Stomach (tissue), 9 donors: ENCODE data around the gene CWC22. TPM values are rescaled to one million over a fixed set of nuclear protein-coding genes. Genes with fewer than 3 reads are reported as not detected.

Experiments used
- DNase-seq, 2 donors: peaks; one replicate each; pipeline versions ENCODE4 v3.0.0 to v3.0.0-alpha.2; 2013 to 2019
- H3K27ac ChIP-seq, 5 donors: fragments of 200-600 bp in 4 of 5; sonication (generic) in 4 of 5; one replicate each; pipeline ENCODE4 v1.5.1; 2013 to 2019; ENCODE audit warnings: mild to moderate bottlenecking in 1 of 5, moderate library complexity in 1 of 5
- H3K27me3 ChIP-seq, 3 donors: fragments of 200-600 bp; sonication (generic); one replicate each; pipeline ENCODE4 v1.5.1; 2017 to 2019; ENCODE audit warnings: mixed run types in 1 of 3
- H3K36me3 ChIP-seq, 4 donors: fragments of 200-600 bp; sonication (generic); 1 replicate in 3 of 4; 2 replicates in 1 of 4; pipeline ENCODE4 v1.5.1; 2016 to 2019
- H3K4me1 ChIP-seq, 4 donors: fragments of 200-600 bp; sonication (generic); one replicate each; pipeline ENCODE4 v1.5.1; 2016 to 2019
- H3K4me3 ChIP-seq, 4 donors: fragments of 200-600 bp; sonication (generic) in 3 of 4; one replicate each; pipeline ENCODE4 v1.5.1; 2016 to 2019; ENCODE audit warnings: mild to moderate bottlenecking in 1 of 4
- H3K9me3 ChIP-seq, 4 donors: fragments of 200-600 bp; sonication (generic); one replicate each; pipeline ENCODE4 v1.5.1; 2016 to 2019
- EP300 ChIP-seq: sonication (generic); formaldehyde crosslinking; IDR thresholded peaks from one replicate; pipeline ENCODE4 v1.6.1; 2017; ENCODE audit warnings: antibody characterized with exemption
- POLR2A ChIP-seq, 4 donors: fragments of 450-650 bp; IDR thresholded peaks; one replicate each; pipeline ENCODE4 v1.6.1; 2016; ENCODE audit warnings: antibody characterized with exemption in 4 of 4, control low read depth in 2 of 4, mild to moderate bottlenecking in 1 of 4, moderate library complexity in 1 of 4
- POLR2AphosphoS5 ChIP-seq, 3 donors: sonication (generic); formaldehyde crosslinking; IDR thresholded peaks; one replicate each; pipeline ENCODE4 v1.6.1; 2016; ENCODE audit warnings: antibody characterized with exemption in 3 of 3
- WGBS, 5 donors: extraction: QIAGEN DNeasy Blood & Tissue Kit in 3 of 5; methylation state at CpG; one replicate each; pipeline versions ENCODE4 v1.1.5 to v1.1.7; 2013 to 2018; 5-methylcytosine and 5-hydroxymethylcytosine counted together
- intact Hi-C: fragments of 100-400 bp; cut with DNase I; formaldehyde crosslinking; loops from one replicate; pipeline ENCODE4 v1.15.1; 2023; ENCODE audit warnings: low total_unique reads
- polyA plus RNA-seq, 3 donors: library from polyadenylated mRNA; stranded (reverse); fragments of 200-250 nt; gene quantifications; one replicate each; pipeline ENCODE4 v1.2.3, GENCODE V29; 2013
- total RNA-seq, 5 donors: library from RNA; depleted of rRNA; stranded (reverse); fragments of >200 nt; gene quantifications; one replicate each; pipeline versions ENCODE4 v1.1.0 to v1.2.3, GENCODE V29; 2014 to 2016
- TF ChIP-seq, protein P1 (sequence below), 7 experiments: fragments of 450-650 bp in 4 of 7; fragments of 200-600 bp in 3 of 7; sonication (generic) in 3 of 7; IDR thresholded peaks; one replicate each; pipeline ENCODE4 v1.5.1; 2016 to 2019; ENCODE audit warnings: antibody characterized with exemption in 7 of 7, control low read depth in 2 of 7, mild to moderate bottlenecking in 1 of 7
- donor health status: healthy with polysubstance abuse.
- donor health status: Bipolar disorder and iron deficiency.
- donor health status: healthy.

Gene CWC22
- total and polyA plus RNA-seq, 8 donors: 2.9 to 24.0 (median 12.1) TPM

DNA sequence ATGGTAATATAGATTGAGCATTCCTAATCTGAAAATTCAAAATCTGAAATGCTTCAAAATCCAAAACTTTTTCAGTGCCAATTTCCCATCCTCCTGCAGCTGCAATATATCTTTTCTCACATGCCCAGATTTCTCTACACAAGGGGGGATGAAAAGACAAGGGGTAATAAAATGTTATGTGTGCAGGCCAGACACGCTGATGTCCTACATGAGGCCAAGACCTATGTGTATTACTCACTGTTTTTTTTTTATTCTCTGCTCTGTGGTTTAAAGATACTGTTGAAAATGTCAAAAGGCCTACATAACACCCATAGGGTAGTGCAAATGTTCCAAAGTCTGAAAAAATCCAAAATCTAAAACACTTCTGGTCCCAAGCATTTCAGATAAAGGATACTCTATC, 41.2 kb upstream of the CWC22 start:
- Histone ChIP-seq H3K4me1 (no peaks in the 10 kb centered on the region), H3K27me3 (no peaks in the 10 kb centered on the region), H3K9me3 (no peaks in the 10 kb centered on the region), H3K27ac (no peak overlapping the region), H3K4me3 (no peak overlapping the region), H3K36me3 (no peaks in the 10 kb centered on the region)
- intact Hi-C loops: no loop called here
- TF ChIP-seq POLR2AphosphoS5 (IDR thresholded peaks at IDR 0.05) (no peak), EP300 (no peak), POLR2A (IDR thresholded peaks at IDR 0.05) (no peak)
- TF ChIP-seq, protein P1, sequence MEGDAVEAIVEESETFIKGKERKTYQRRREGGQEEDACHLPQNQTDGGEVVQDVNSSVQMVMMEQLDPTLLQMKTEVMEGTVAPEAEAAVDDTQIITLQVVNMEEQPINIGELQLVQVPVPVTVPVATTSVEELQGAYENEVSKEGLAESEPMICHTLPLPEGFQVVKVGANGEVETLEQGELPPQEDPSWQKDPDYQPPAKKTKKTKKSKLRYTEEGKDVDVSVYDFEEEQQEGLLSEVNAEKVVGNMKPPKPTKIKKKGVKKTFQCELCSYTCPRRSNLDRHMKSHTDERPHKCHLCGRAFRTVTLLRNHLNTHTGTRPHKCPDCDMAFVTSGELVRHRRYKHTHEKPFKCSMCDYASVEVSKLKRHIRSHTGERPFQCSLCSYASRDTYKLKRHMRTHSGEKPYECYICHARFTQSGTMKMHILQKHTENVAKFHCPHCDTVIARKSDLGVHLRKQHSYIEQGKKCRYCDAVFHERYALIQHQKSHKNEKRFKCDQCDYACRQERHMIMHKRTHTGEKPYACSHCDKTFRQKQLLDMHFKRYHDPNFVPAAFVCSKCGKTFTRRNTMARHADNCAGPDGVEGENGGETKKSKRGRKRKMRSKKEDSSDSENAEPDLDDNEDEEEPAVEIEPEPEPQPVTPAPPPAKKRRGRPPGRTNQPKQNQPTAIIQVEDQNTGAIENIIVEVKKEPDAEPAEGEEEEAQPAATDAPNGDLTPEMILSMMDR (IDR thresholded peaks at IDR 0.05): no peak
- WGBS, 5 donors: 75 to 92% (median 83%) methylated on average over 1 of the region's 1 CpG
- no peak for DNase-seq

GRCh38 chr2:180046776-180047175, 39.7 kb upstream of the CWC22 start:
- no peaks in the 10 kb centered on the region for H3K27me3 ChIP-seq
- intact Hi-C loops: no loop called here
- H3K27ac ChIP-seq: no peak overlapping the region
- no peak overlapping the region for H3K4me3 ChIP-seq
- no peaks in the 10 kb centered on the region for H3K4me1 ChIP-seq
- no peak for DNase-seq
- TF ChIP-seq POLR2A (IDR thresholded peaks at IDR 0.05): no peak
- TF ChIP-seq, protein P1 (IDR thresholded peaks at IDR 0.05): no peak
- no peak for TF ChIP-seq POLR2AphosphoS5 (IDR thresholded peaks at IDR 0.05)
- TF ChIP-seq EP300: no peak
- H3K36me3 ChIP-seq: no peaks in the 10 kb centered on the region
- no peaks in the 10 kb centered on the region for H3K9me3 ChIP-seq

DNA sequence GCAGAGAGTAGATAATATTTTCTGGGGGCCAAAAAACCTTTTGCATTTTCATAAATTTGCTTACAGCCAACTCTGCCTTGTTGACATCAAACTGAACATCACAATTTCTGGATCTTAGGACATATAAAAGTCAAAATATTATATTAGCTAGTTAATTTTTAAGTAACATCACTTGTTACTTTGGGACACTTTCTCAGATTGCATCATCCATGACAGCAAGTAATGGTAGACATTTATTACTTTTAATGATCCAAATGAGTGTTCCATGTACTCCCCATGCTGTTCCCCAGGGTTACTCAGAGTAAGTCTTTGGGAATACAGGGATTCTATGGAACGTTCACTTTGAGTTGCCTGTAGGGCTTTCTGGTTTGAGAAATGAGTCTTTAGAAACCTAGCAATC, 39.1 kb upstream of the CWC22 start:
- no peaks in the 10 kb centered on the region for H3K4me1 ChIP-seq
- H3K4me3 ChIP-seq: no peak overlapping the region
- TF ChIP-seq POLR2A (IDR thresholded peaks at IDR 0.05) (no peak), POLR2AphosphoS5 (IDR thresholded peaks at IDR 0.05) (no peak), EP300 (no peak)
- TF ChIP-seq, protein P1 (IDR thresholded peaks at IDR 0.05): no peak
- H3K36me3 ChIP-seq: no peaks in the 10 kb centered on the region
- no peaks in the 10 kb centered on the region for H3K27me3 ChIP-seq
- intact Hi-C loops: no loop called here
- whole genome bisulfite sequencing, 5 donors: 76 to 87% (median 85%) methylated on average over 1 of the region's 1 CpG
- no peak overlapping the region for H3K27ac ChIP-seq
- no peak for DNase-seq
- no peaks in the 10 kb centered on the region for H3K9me3 ChIP-seq

GRCh38 chr2:180040146-180040925, 33.2 kb upstream of the CWC22 start:
- Histone ChIP-seq H3K4me3 (no peak overlapping the region), H3K27me3 (no peaks in the 10 kb centered on the region), H3K9me3 (no peaks in the 10 kb centered on the region), H3K27ac (no peak overlapping the region), H3K36me3 (no peaks in the 10 kb centered on the region), H3K4me1 (no peaks in the 10 kb centered on the region)
- 64 to 83% (median 73%) methylated on average over 1 of the region's 1 CpG for WGBS, 5 donors
- intact Hi-C loops: no loop called here
- TF ChIP-seq, protein P1 (IDR thresholded peaks at IDR 0.05): no peak
- no peak for TF ChIP-seq EP300
- TF ChIP-seq POLR2A (IDR thresholded peaks at IDR 0.05): no peak
- TF ChIP-seq POLR2AphosphoS5 (IDR thresholded peaks at IDR 0.05): no peak
- DNase-seq: no peak
